Lower lobe of right lung (tissue), 2 donors: ENCODE results near the gene PTGES3L. TPM values are rescaled to one million over a fixed set of nuclear protein-coding genes. Genes with fewer than 3 reads are reported as not detected.

Experiments used
- ATAC-seq, 2 donors: fragments of 200-7000 bp; cut with Tn5 transposase; one replicate each; pipeline ENCODE4 v1.9.1; 2020 to 2022; ENCODE audit warnings: mild to moderate bottlenecking in 2 of 2, moderate library complexity in 2 of 2
- DNase-seq: peaks from one replicate; pipeline ENCODE4 v3.0.0-alpha.2; 2020
- H3K27ac ChIP-seq: fragments of 200-600 bp; one replicate; pipeline ENCODE4 v1.8.0; 2022
- H3K27me3 ChIP-seq: fragments of 200-600 bp; one replicate; pipeline ENCODE4 v1.8.0; 2022; ENCODE audit warnings: low read depth
- H3K36me3 ChIP-seq: fragments of 200-600 bp; one replicate; pipeline ENCODE4 v1.8.0; 2022; ENCODE audit warnings: mild to moderate bottlenecking
- H3K4me1 ChIP-seq: fragments of 200-600 bp; one replicate; pipeline ENCODE4 v1.8.0; 2022
- H3K4me3 ChIP-seq: fragments of 200-600 bp; one replicate; pipeline ENCODE4 v1.8.0; 2022; ENCODE audit warnings: mild to moderate bottlenecking
- H3K9me3 ChIP-seq: fragments of 200-600 bp; one replicate; pipeline ENCODE4 v1.8.0; 2022
- CTCF ChIP-seq: fragments of 200-600 bp; IDR thresholded peaks from one replicate; pipeline ENCODE4 v1.8.0; 2022; ENCODE audit warnings: antibody characterized with exemption, mild to moderate bottlenecking
- intact Hi-C: fragments of 100-400 bp; cut with DNase I; formaldehyde crosslinking; loops from one replicate; pipeline ENCODE4 v1.11.0; 2022
- total RNA-seq: library from RNA; stranded (reverse); fragmentation: NEBNext Ultra II Directional; extraction: Animal tissue kit (Norgen Biotek cat#: 25700); gene quantifications from one replicate; pipeline ENCODE4 v1.2.1, GENCODE V29; 2021
- donor health status: DM: no; HTN: yes; CAD: no; lungs with severe emphysema.

Gene PTGES3L
- total RNA-seq, 1 donor from 2014 or later = 0.27 TPM

GRCh38 chr17:42991471-42991870 lies 11.6 kb upstream of the PTGES3L start:
- Histone ChIP-seq H3K4me3 (no peak overlapping the region), H3K36me3 (peaks cover 75% of the 10 kb centered on the region), H3K4me1 (no peaks in the 10 kb centered on the region), H3K9me3 (no peaks in the 10 kb centered on the region), H3K27ac (no peak overlapping the region), H3K27me3 (no peaks in the 10 kb centered on the region)
- TF ChIP-seq CTCF = no peak
- DNase-seq (no peak), ATAC-seq (no peak)
- intact Hi-C loops = no loop called here

- Histone ChIP-seq H3K9me3 (no peaks in the 10 kb centered on the region), H3K36me3 (peaks cover 87% of the 10 kb centered on the region), H3K27ac (no peak overlapping the region), H3K4me3 (no peak overlapping the region), H3K27me3 (no peaks in the 10 kb centered on the region), H3K4me1 (peaks cover 8% of the 10 kb centered on the region)
- intact Hi-C loops = no loop called here
- no peak for ATAC-seq
- no peak for TF ChIP-seq CTCF
- DNase-seq = no peak
Measured at GRCh38 chr17:42989726-42990652, 10.1 kb upstream of the PTGES3L start.

GRCh38 chr17:42989141-42989540 lies 9.3 kb upstream of the PTGES3L start:
- no peak for TF ChIP-seq CTCF
- peaks cover 91% of the 10 kb centered on the region for H3K36me3 ChIP-seq
- H3K27me3 ChIP-seq = no peaks in the 10 kb centered on the region
- no peak overlapping the region for H3K27ac ChIP-seq
- no peak for ATAC-seq
- no peak overlapping the region for H3K4me3 ChIP-seq
- DNase-seq = no peak
- H3K9me3 ChIP-seq = no peaks in the 10 kb centered on the region
- intact Hi-C loops = no loop called here
- peaks cover 17% of the 10 kb centered on the region for H3K4me1 ChIP-seq

DNA sequence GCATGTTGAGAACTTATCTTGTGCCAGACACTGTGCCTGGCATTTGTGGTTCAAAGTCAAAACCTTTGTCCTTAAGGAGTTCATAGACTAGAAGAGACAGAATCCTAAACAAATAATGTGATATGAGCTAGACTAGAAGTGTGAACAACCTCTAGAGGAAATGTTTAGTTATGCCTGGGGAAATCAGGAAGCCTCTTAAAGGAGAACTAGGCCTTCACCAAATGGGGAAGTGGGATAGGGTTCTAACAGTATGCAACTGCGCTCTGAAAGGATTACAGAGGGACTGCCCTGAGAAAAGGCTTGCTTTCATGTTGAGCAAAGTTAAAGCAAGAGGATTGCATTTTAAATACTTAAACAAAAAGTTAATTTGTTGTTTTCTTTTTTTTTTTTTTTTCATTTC lies 5.3 kb upstream of the PTGES3L start:
- peaks cover 59% of the 10 kb centered on the region for H3K36me3 ChIP-seq
- intact Hi-C loops = no loop called here
- H3K4me3 ChIP-seq = no peak overlapping the region
- ATAC-seq (peak in 1 of 2 donors; percentile 52), DNase-seq (no peak)
- no peaks in the 10 kb centered on the region for H3K9me3 ChIP-seq
- H3K27ac ChIP-seq = peak overlapping the region; percentile 20
- peaks cover 33% of the 10 kb centered on the region for H3K4me1 ChIP-seq
- no peaks in the 10 kb centered on the region for H3K27me3 ChIP-seq
- no peak for TF ChIP-seq CTCF

- H3K36me3 ChIP-seq = peaks cover 29% of the 10 kb centered on the region
- H3K4me3 ChIP-seq = no peak overlapping the region
- no peak for TF ChIP-seq CTCF
- no peaks in the 10 kb centered on the region for H3K9me3 ChIP-seq
- H3K27ac ChIP-seq = no peak overlapping the region
- H3K4me1 ChIP-seq = peaks cover 40% of the 10 kb centered on the region
- no peak for ATAC-seq
- intact Hi-C loops = no loop called here
- DNase-seq = no peak
- no peaks in the 10 kb centered on the region for H3K27me3 ChIP-seq
Measured at GRCh38 chr17:42982266-42982665, 2.4 kb upstream of the PTGES3L start.
